Liver (tissue), 9 donors: ENCODE data around the gene ACSS1. TPM values are rescaled to one million over a fixed set of nuclear protein-coding genes. Genes with fewer than 3 reads are reported as not detected.
A peak's percentile ranks its signal among the peaks of the same experiment; 100 is the strongest.

Experiments used
- DNase-seq: peaks from one replicate; pipeline ENCODE4 v3.0.0-alpha.2; 2017; ENCODE audit warnings: low spot score
- H3K27ac ChIP-seq, 2 donors: one replicate each; pipeline ENCODE4 v1.7.0; 2013; ENCODE audit warnings: inconsistent platforms in 2 of 2, low read length in 2 of 2, control low read depth in 1 of 2, low read depth in 1 of 2, mild to moderate bottlenecking in 1 of 2
- H3K27me3 ChIP-seq, 4 donors: one replicate each; pipeline versions ENCODE4 v1.6.1 to v1.7.0; 2013; ENCODE audit warnings: low read length in 3 of 4, inconsistent platforms in 1 of 4, mild to moderate bottlenecking in 1 of 4, moderate library complexity in 1 of 4; ENCODE audit not compliant: control insufficient read depth in 4 of 4, insufficient read depth in 4 of 4
- H3K36me3 ChIP-seq, 4 donors: one replicate each; pipeline versions ENCODE4 v1.6.1 to v1.7.0; 2013; ENCODE audit warnings: low read length in 3 of 4, mild to moderate bottlenecking in 3 of 4, low read depth in 1 of 4, moderate library complexity in 1 of 4; ENCODE audit not compliant: control insufficient read depth in 4 of 4, insufficient read depth in 3 of 4
- H3K4me1 ChIP-seq, 4 donors: one replicate each; pipeline versions ENCODE4 v1.6.1 to v1.7.0; 2013; ENCODE audit warnings: low read length in 3 of 4, mild to moderate bottlenecking in 3 of 4, moderate library complexity in 1 of 4; ENCODE audit not compliant: control insufficient read depth in 4 of 4, insufficient read depth in 4 of 4
- H3K4me3 ChIP-seq, 3 donors: one replicate each; pipeline versions ENCODE4 v1.6.1 to v1.7.0; 2013; ENCODE audit warnings: low read length in 3 of 3, control low read depth in 1 of 3, low read depth in 1 of 3, mild to moderate bottlenecking in 1 of 3
- H3K9ac ChIP-seq, 2 donors: one replicate each; pipeline ENCODE4 v1.7.0; 2013; ENCODE audit warnings: low read length in 2 of 2, mild to moderate bottlenecking in 2 of 2, moderate library complexity in 2 of 2, control low read depth in 1 of 2, low read depth in 1 of 2
- H3K9me3 ChIP-seq, 4 donors: one replicate each; pipeline versions ENCODE4 v1.6.1 to v1.7.0; 2013; ENCODE audit warnings: low read length in 3 of 4; ENCODE audit not compliant: control insufficient read depth in 4 of 4
- ATF3 ChIP-seq: IDR thresholded peaks from 2 replicates; pipeline ENCODE4 v1.6.1; 2016; ENCODE audit warnings: antibody characterized with exemption
- CTCF ChIP-seq: fragments of 150-350 bp; IDR thresholded peaks from 2 replicates; pipeline ENCODE4 v1.5.1; 2017; ENCODE audit warnings: improper control_type of control experiment, low read depth, low read length; ENCODE audit not compliant: missing input control
- EGR1 ChIP-seq, 2 donors: IDR thresholded peaks; 2 replicates each; pipeline ENCODE4 v1.6.1; 2016 to 2018; ENCODE audit warnings: antibody characterized with exemption in 2 of 2, low read depth in 2 of 2
- FOXA1 ChIP-seq: IDR thresholded peaks from 2 replicates; pipeline ENCODE4 v1.6.1; 2016; ENCODE audit warnings: antibody characterized with exemption
- FOXA2 ChIP-seq: IDR thresholded peaks from 2 replicates; pipeline ENCODE4 v1.6.1; 2016; ENCODE audit warnings: antibody characterized with exemption
- GABPA ChIP-seq, 2 donors: IDR thresholded peaks in 1 of 2; conservative IDR thresholded peaks in 1 of 2; 2 replicates each; pipeline ENCODE4 v1.6.1; 2016; ENCODE audit warnings: antibody characterized with exemption in 2 of 2, mild to moderate bottlenecking in 1 of 2, moderate library complexity in 1 of 2
- HNF4A ChIP-seq, 2 donors: conservative IDR thresholded peaks; 2 replicates each; pipeline ENCODE4 v1.6.1; 2016; ENCODE audit warnings: antibody characterized with exemption in 2 of 2, mild to moderate bottlenecking in 2 of 2
- HNF4G ChIP-seq: IDR thresholded peaks from 2 replicates; pipeline ENCODE4 v1.6.1; 2016; ENCODE audit warnings: antibody characterized with exemption
- JUND ChIP-seq, 2 donors: IDR thresholded peaks; 2 replicates each; pipeline ENCODE4 v1.6.1; 2016; ENCODE audit warnings: antibody characterized with exemption in 2 of 2
- MAX ChIP-seq: IDR thresholded peaks from 2 replicates; pipeline ENCODE4 v1.6.1; 2016; ENCODE audit warnings: antibody characterized with exemption
- NR2F2 ChIP-seq: IDR thresholded peaks from 2 replicates; pipeline ENCODE4 v1.6.1; 2016; ENCODE audit warnings: antibody characterized with exemption
- RAD21 ChIP-seq, 2 donors: IDR thresholded peaks; 2 replicates each; pipeline ENCODE4 v1.6.1; 2016; ENCODE audit warnings: antibody characterized with exemption in 2 of 2, mild to moderate bottlenecking in 2 of 2
- REST ChIP-seq: IDR thresholded peaks from 2 replicates; pipeline ENCODE4 v1.6.1; 2016; ENCODE audit warnings: antibody characterized with exemption, mild to moderate bottlenecking
- RXRA ChIP-seq, 2 donors: IDR thresholded peaks; 2 replicates each; pipeline ENCODE4 v1.6.1; 2017 to 2018; ENCODE audit warnings: antibody characterized with exemption in 2 of 2, mild to moderate bottlenecking in 1 of 2
- SP1 ChIP-seq: IDR thresholded peaks from 2 replicates; pipeline ENCODE4 v1.6.1; 2018; ENCODE audit warnings: antibody characterized with exemption, mild to moderate bottlenecking
- TAF1 ChIP-seq: conservative IDR thresholded peaks from 2 replicates; pipeline ENCODE4 v1.6.1; 2016; ENCODE audit warnings: antibody characterized with exemption, mild to moderate bottlenecking
- YY1 ChIP-seq: IDR thresholded peaks from 2 replicates; pipeline ENCODE4 v1.6.1; 2016; ENCODE audit warnings: antibody characterized with exemption, mild to moderate bottlenecking
- ZBTB33 ChIP-seq: IDR thresholded peaks from 2 replicates; pipeline ENCODE4 v1.6.1; 2016; ENCODE audit warnings: antibody characterized with exemption
- WGBS: extraction: QIAGEN DNeasy Blood & Tissue Kit; methylation state at CpG from one replicate; pipeline ENCODE4 v1.1.7; 2013; 5-methylcytosine and 5-hydroxymethylcytosine counted together
- polyA plus RNA-seq, 2 donors: library from polyadenylated mRNA; stranded (reverse) in 1 of 2; unstranded in 1 of 2; fragments of 200-250 nt in 1 of 2; fragments of >200 nt in 1 of 2; fragmentation: Nextera tagmentation in 1 of 2; extraction: Ambion mirVana in 1 of 2; gene quantifications; one replicate each; pipeline versions ENCODE4 v1.2.1 to v1.2.3, GENCODE V29; 2013 to 2015
- total RNA-seq, 2 donors: library from RNA; depleted of rRNA; stranded (reverse); fragments of >200 nt; gene quantifications; one replicate each; pipeline ENCODE4 v1.2.3, GENCODE V29; 2014
- donor health status: healthy.
- donor health status: healthy.
- donor health status: healthy.
- donor health status: healthy.
- donor health status: healthy.

ACSS1 gene
- total and polyA plus RNA-seq, 4 donors, result 5.3 to 87.5 (median 22.1) TPM

GRCh38 chr20:25054995-25055629, 2.8 kb downstream of the ACSS1 start:
- H3K9ac ChIP-seq, result no peak overlapping the region

More at GRCh38 chr20:25054995-25055629, 2.8 kb downstream of the ACSS1 start:
- H3K27ac ChIP-seq, result no peak overlapping the region
- WGBS, result 50% methylated on average over 10 of the region's 10 CpGs
- H3K4me3 ChIP-seq, result no peak overlapping the region
- peaks cover 5 to 45% (median 24%) of the 10 kb centered on the region in 4 donors for H3K4me1 ChIP-seq
- H3K36me3 ChIP-seq, result no peaks in the 10 kb centered on the region
- H3K9me3 ChIP-seq, result no peaks in the 10 kb centered on the region
- no peak for DNase-seq
- H3K27me3 ChIP-seq, result no peaks in the 10 kb centered on the region
- peak; percentile 85 to 87 for TF ChIP-seq HNF4A (conservative IDR thresholded peaks at IDR 0.05)
- no peak for TF ChIP-seq FOXA1
- no peak for TF ChIP-seq TAF1
- TF ChIP-seq CTCF, result no peak
- TF ChIP-seq REST, result peak; percentile 96
- TF ChIP-seq SP1, result peak; percentile 70
- TF ChIP-seq YY1, result no peak
- no peak for TF ChIP-seq RAD21 (IDR thresholded peaks at IDR 0.05)
- TF ChIP-seq MAX, result peak; percentile 34
- TF ChIP-seq RXRA (IDR thresholded peaks at IDR 0.05), result peak; percentile 82 to 85
- peak; percentile 98 for TF ChIP-seq JUND (IDR thresholded peaks at IDR 0.05)
- no peak for TF ChIP-seq FOXA2
- TF ChIP-seq ZBTB33, result no peak
- TF ChIP-seq ATF3, result peak; percentile 93
- TF ChIP-seq GABPA (IDR thresholded peaks at IDR 0.05 in 1 of 2, conservative IDR thresholded peaks at IDR 0.05 in 1 of 2), result no peak
- no peak for TF ChIP-seq EGR1 (IDR thresholded peaks at IDR 0.05; ENCODE audit: low read depth in 2 of 2)
- TF ChIP-seq NR2F2, result no peak
- peak; percentile 58 for TF ChIP-seq HNF4G
